D341Med (cell line): Measurements from ENCODE around the gene FCHO1.
"Not testable (repeated sequence)": the region's sequence is repeated elsewhere in the genome, so short reads cannot be mapped to it uniquely, and the experiment has no call there.

Source experiments
- DNase-seq: peaks from one replicate; pipeline ENCODE4 v3.0.0; 2012; ENCODE audit warnings: low spot score

Gene FCHO1

GRCh38 chr19:17794731-17795494, 43.6 kb downstream of the FCHO1 start, which contains the start of gene B3GNT3:
B3GNT3 (plus strand) TSS chr19:17795138; CDS start chr19:17807808, 12,670 bp downstream.
- DNase-seq, result peak; percentile 60

- DNase-seq, result no peak
Observed at GRCh38 chr19:17795495-17795856, 44.2 kb downstream of the FCHO1 start.

- no peak for DNase-seq
Observed at GRCh38 chr19:17796013-17796837, 44.9 kb downstream of the FCHO1 start.

GRCh38 chr19:17796838-17797423, 45.7 kb downstream of the FCHO1 start:
- DNase-seq, result no peak

GRCh38 chr19:17797424-17798201, 46.3 kb downstream of the FCHO1 start:
- DNase-seq, result no peak

GRCh38 chr19:17798599-17798998, 47.3 kb downstream of the FCHO1 start:
- DNase-seq, result not testable (repeated sequence)

GRCh38 chr19:17802137-17802858, 51.0 kb downstream of the FCHO1 start:
- no peak for DNase-seq

- no peak for DNase-seq
Observed at GRCh38 chr19:17803264-17803896, 52.1 kb downstream of the FCHO1 start.

- no peak for DNase-seq
Observed at GRCh38 chr19:17805427-17805826, 54.1 kb downstream of the FCHO1 start.

GRCh38 chr19:17806945-17807344, 55.7 kb downstream of the FCHO1 start:
- no peak for DNase-seq

- no peak for DNase-seq
Observed at GRCh38 chr19:17807731-17808316, 56.5 kb downstream of the FCHO1 start.

- no peak for DNase-seq
Observed at GRCh38 chr19:17811103-17811502, 59.8 kb downstream of the FCHO1 start.

- no peak for DNase-seq
Observed at GRCh38 chr19:17811681-17812080, 60.4 kb downstream of the FCHO1 start.

- DNase-seq, result no peak
Observed at GRCh38 chr19:17812099-17812498, 60.8 kb downstream of the FCHO1 start.

GRCh38 chr19:17817668-17818363, 66.5 kb downstream of the FCHO1 start:
- DNase-seq, result no peak

- no peak for DNase-seq
Observed at GRCh38 chr19:17821190-17821589, 69.9 kb downstream of the FCHO1 start, which contains the start of gene INSL3. INSL3 (minus strand) TSS chr19:17821519; CDS start chr19:17821506, 13 bp downstream.

- no peak for DNase-seq
Observed at GRCh38 chr19:17824339-17824738, 73.1 kb downstream of the FCHO1 start.

- no peak for DNase-seq
Observed at GRCh38 chr19:17826508-17827056, 75.3 kb downstream of the FCHO1 start.

- peak; percentile 90 for DNase-seq
Observed at GRCh38 chr19:17829855-17830566, 78.7 kb downstream of the FCHO1 start.
